Tibial nerve (tissue), 4 donors: ENCODE data around the gene CNTNAP3B. TPM values are rescaled to one million over a fixed set of nuclear protein-coding genes. Genes with fewer than 3 reads are reported as not detected.
A peak's percentile ranks its signal among the peaks of the same experiment; 100 is the strongest.
"Not testable (repeated sequence)": the region's sequence is repeated elsewhere in the genome, so short reads cannot be mapped to it uniquely, and the experiment has no call there.

Source experiments
- DNase-seq, 2 donors: peaks; one replicate each; pipeline ENCODE4 v3.0.0-alpha.2; 2019; ENCODE audit warnings: low spot score in 2 of 2
- H3K27ac ChIP-seq, 4 donors: fragments of 200-600 bp; sonication (generic) in 3 of 4; one replicate each; pipeline ENCODE4 v1.5.1; 2017 to 2019; ENCODE audit warnings: mild to moderate bottlenecking in 1 of 4
- H3K27me3 ChIP-seq, 2 donors: fragments of 200-600 bp; sonication (generic) in 1 of 2; one replicate each; pipeline versions ENCODE4 v1.5.1 to v1.6.0; 2017 to 2019
- H3K36me3 ChIP-seq, 3 donors: fragments of 200-600 bp; sonication (generic); one replicate each; pipeline ENCODE4 v1.5.1; 2018 to 2019
- H3K4me1 ChIP-seq, 4 donors: fragments of 200-600 bp; sonication (generic) in 3 of 4; one replicate each; pipeline ENCODE4 v1.5.1; 2017 to 2019
- H3K4me3 ChIP-seq, 4 donors: fragments of 200-600 bp; sonication (generic) in 3 of 4; one replicate each; pipeline ENCODE4 v1.5.1; 2017 to 2019; ENCODE audit warnings: mild to moderate bottlenecking in 1 of 4, moderate library complexity in 1 of 4
- H3K9me3 ChIP-seq, 4 donors: fragments of 200-600 bp; sonication (generic) in 3 of 4; one replicate each; pipeline ENCODE4 v1.5.1; 2017 to 2019
- CTCF ChIP-seq, 5 experiments: fragments of 200-600 bp in 3 of 5; fragments of 450-650 bp in 2 of 5; sonication (generic) in 3 of 5; IDR thresholded peaks; one replicate each; pipeline ENCODE4 v1.5.1; 2016 to 2019; ENCODE audit warnings: antibody characterized with exemption in 5 of 5, mild to moderate bottlenecking in 3 of 5, moderate library complexity in 2 of 5
- WGBS, 2 donors: methylation state at CpG; one replicate each; pipeline ENCODE4 v1.1.5; 2018; 5-methylcytosine and 5-hydroxymethylcytosine counted together
- total RNA-seq, 4 donors: library from RNA; depleted of rRNA; stranded (reverse); fragments of >200 nt; gene quantifications; one replicate each; pipeline ENCODE4 v1.1.0, GENCODE V29; 2016

CNTNAP3B gene
- 10 to 100 TPM; 14.9 to 52.8 (median 28.8) TPM for total RNA-seq

- H3K4me1 ChIP-seq, H3K9me3 ChIP-seq, DNase-seq, H3K27me3 ChIP-seq, H3K36me3 ChIP-seq: not testable (repeated sequence)
- Histone ChIP-seq H3K4me3 (peak within 1 kb of the TSS in 1 of 4 donors; percentile 52), H3K27ac (peak within 1 kb of the TSS in 1 of 4 donors; percentile 41)
- 2% methylated on average over 10 of the region's 72 CpGs; no CpG with 5 or more reads in 1 of the 2 donors for WGBS, 2 donors
Observed at GRCh38 chr9:42129073-42129729, at the start of gene CNTNAP3B. Gene CNTNAP3B, minus strand, starts transcription at chr9:42129426. Its CDS starts 332 bp downstream, at chr9:42129094.

- not testable (repeated sequence) for H3K27ac ChIP-seq, H3K4me3 ChIP-seq, H3K9me3 ChIP-seq, H3K36me3 ChIP-seq, H3K4me1 ChIP-seq, H3K27me3 ChIP-seq
- peak in 1 of 2 donors; percentile 9 for DNase-seq
- peak in 1 of 5 experiments; percentile 16 for TF ChIP-seq CTCF (IDR thresholded peaks at IDR 0.05)
- 17% methylated on average over 1 of the region's 1 CpG; no CpG with 5 or more reads in 1 of the 2 donors for WGBS, 2 donors
Observed at GRCh38 chr9:42160299-42160698, 31.1 kb upstream of the CNTNAP3B start.

- peak overlapping the region in 1 of 4 donors; percentile 44 for H3K4me3 ChIP-seq
- DNase-seq: not testable (repeated sequence)
- WGBS, 2 donors: 31 to 36% methylated on average over 12 of the region's 12 CpGs
Observed at GRCh38 chr9:42127056-42127841, 2.0 kb downstream of the CNTNAP3B start.

GRCh38 chr9:42121007-42121406 lies 8.2 kb downstream of the CNTNAP3B start:
- not testable (repeated sequence) for H3K4me3 ChIP-seq, H3K36me3 ChIP-seq, DNase-seq, H3K9me3 ChIP-seq, H3K4me1 ChIP-seq, H3K27me3 ChIP-seq, H3K27ac ChIP-seq
- 53 to 59% methylated on average over 7 of the region's 7 CpGs for WGBS, 2 donors

More at GRCh38 chr9:42127056-42127841, 2.0 kb downstream of the CNTNAP3B start:
- H3K4me1 ChIP-seq, H3K36me3 ChIP-seq, H3K27me3 ChIP-seq, H3K9me3 ChIP-seq: not testable (repeated sequence)
- H3K27ac ChIP-seq: peak overlapping the region in 2 of 4 donors; percentile 11 to 57

GRCh38 chr9:42095929-42096328 lies 33.3 kb downstream of the CNTNAP3B start:
- not testable (repeated sequence) for H3K36me3 ChIP-seq, H3K27me3 ChIP-seq, DNase-seq, H3K4me3 ChIP-seq, H3K4me1 ChIP-seq, H3K9me3 ChIP-seq, H3K27ac ChIP-seq
- WGBS, 2 donors: 90 to 96% methylated on average over 4 to 6 of the region's 9 CpGs

- H3K27me3 ChIP-seq, H3K4me1 ChIP-seq, H3K9me3 ChIP-seq, H3K36me3 ChIP-seq, H3K4me3 ChIP-seq, DNase-seq, H3K27ac ChIP-seq: not testable (repeated sequence)
- WGBS, 2 donors: no CpG with 5 or more reads among the region's 1 CpG
Observed at GRCh38 chr9:42084559-42084952, 44.7 kb downstream of the CNTNAP3B start.

GRCh38 chr9:42083877-42084558 lies 45.2 kb downstream of the CNTNAP3B start:
- not testable (repeated sequence) for H3K27ac ChIP-seq, H3K4me1 ChIP-seq, H3K36me3 ChIP-seq, DNase-seq, H3K4me3 ChIP-seq, H3K27me3 ChIP-seq, H3K9me3 ChIP-seq
- WGBS, 2 donors: 56 to 88% methylated on average over 2 to 3 of the region's 4 CpGs

GRCh38 chr9:42080376-42080775 lies 48.9 kb downstream of the CNTNAP3B start:
- H3K4me1 ChIP-seq, H3K4me3 ChIP-seq, H3K9me3 ChIP-seq, H3K27ac ChIP-seq, DNase-seq, H3K27me3 ChIP-seq, H3K36me3 ChIP-seq: not testable (repeated sequence)
- WGBS, 2 donors: 47 to 56% methylated on average over 2 of the region's 2 CpGs

GRCh38 chr9:42074868-42075267 lies 54.4 kb downstream of the CNTNAP3B start:
- not testable (repeated sequence) for H3K4me3 ChIP-seq, H3K27ac ChIP-seq, H3K27me3 ChIP-seq, DNase-seq, H3K9me3 ChIP-seq, H3K36me3 ChIP-seq, H3K4me1 ChIP-seq
- WGBS, 2 donors: no CpG with 5 or more reads among the region's 5 CpGs

- no CpG with 5 or more reads among the region's 4 CpGs for WGBS, 2 donors
Observed at GRCh38 chr9:42071026-42071425, 58.2 kb downstream of the CNTNAP3B start.

GRCh38 chr9:42070035-42070799 lies 59.0 kb downstream of the CNTNAP3B start:
- not testable (repeated sequence) for H3K4me3 ChIP-seq, DNase-seq, H3K27me3 ChIP-seq, H3K9me3 ChIP-seq, H3K4me1 ChIP-seq, H3K27ac ChIP-seq, H3K36me3 ChIP-seq
- WGBS, 2 donors: 19 to 27% methylated on average over 3 of the region's 11 CpGs

More at GRCh38 chr9:42071026-42071425, 58.2 kb downstream of the CNTNAP3B start:
- not testable (repeated sequence) for H3K4me3 ChIP-seq, H3K9me3 ChIP-seq, DNase-seq, H3K27ac ChIP-seq, H3K36me3 ChIP-seq, H3K27me3 ChIP-seq, H3K4me1 ChIP-seq

- DNase-seq, H3K27me3 ChIP-seq, H3K4me3 ChIP-seq, H3K4me1 ChIP-seq, H3K36me3 ChIP-seq, H3K9me3 ChIP-seq, H3K27ac ChIP-seq: not testable (repeated sequence)
- WGBS, 2 donors: 79% methylated on average over 1 of the region's 1 CpG; no CpG with 5 or more reads in 1 of the 2 donors
Observed at GRCh38 chr9:42053874-42054273, 75.4 kb downstream of the CNTNAP3B start.
